NCI-H524 treated with DMSO at 0.1 percent for 48 hours (cell line): ENCODE measurements around the gene TSPO.
"Not testable (repeated sequence)": the region's sequence is repeated elsewhere in the genome, so short reads cannot be mapped to it uniquely, and the experiment has no call there.

ENCODE experiments used
- DNase-seq: peaks from one replicate; lab custom pipeline; 2025; lab: John Stamatoyannopoulos, UW

Gene TSPO

DNA sequence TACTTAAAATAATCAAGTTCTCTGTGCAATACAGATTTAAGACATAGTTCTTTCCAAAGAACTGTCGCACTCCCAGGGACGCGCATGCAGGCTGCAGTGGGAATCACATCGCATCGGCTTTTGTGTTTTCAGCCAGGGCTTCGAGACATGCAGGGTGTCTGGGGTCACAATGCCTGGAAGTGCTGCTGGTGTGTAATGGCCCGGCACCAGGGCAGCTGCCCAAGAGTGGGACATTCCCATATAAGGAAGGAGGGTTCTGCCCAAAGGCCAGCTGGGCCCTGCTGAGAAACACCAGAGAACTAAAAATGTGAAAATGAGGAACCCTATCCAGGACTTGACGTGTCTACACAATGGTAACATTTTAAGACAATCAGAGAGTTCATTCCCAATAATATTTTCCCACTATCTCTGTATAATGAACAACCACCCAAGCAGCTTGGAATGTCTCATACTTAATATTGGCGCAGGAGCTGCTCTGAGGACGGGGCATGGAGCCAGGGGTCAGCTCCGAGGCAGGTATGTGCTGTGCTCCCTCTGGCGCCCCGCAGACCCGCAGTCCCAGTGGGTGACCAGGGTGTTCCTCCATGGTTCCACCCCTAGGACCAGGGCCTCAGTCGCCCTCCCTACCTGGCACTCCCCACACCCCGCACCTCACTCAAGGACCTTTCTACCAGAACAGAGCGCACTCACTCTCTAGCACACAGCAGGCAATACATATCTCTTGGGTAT lies 19.4 kb upstream of the TSPO start:
- no peak for DNase-seq

DNA sequence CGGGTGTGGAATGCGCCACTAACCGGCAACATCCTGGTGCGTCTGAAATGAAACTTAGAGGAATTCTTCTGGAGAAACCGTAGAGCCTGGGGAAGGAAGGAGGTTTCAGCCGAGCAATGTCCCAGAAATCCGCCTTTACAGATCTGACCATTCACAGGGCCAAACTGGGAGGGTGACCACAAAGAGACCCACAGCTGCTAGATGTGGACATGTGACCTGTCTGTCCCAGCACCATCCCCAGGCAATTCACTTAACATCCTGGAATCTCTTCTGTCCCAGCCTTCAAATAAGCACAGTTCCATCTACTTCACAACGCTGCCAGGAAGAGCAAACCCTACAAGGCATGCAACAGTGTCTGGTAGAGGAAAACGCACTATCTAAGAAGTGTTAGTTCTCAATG lies 18.0 kb upstream of the TSPO start:
- DNase-seq, result no peak

DNA sequence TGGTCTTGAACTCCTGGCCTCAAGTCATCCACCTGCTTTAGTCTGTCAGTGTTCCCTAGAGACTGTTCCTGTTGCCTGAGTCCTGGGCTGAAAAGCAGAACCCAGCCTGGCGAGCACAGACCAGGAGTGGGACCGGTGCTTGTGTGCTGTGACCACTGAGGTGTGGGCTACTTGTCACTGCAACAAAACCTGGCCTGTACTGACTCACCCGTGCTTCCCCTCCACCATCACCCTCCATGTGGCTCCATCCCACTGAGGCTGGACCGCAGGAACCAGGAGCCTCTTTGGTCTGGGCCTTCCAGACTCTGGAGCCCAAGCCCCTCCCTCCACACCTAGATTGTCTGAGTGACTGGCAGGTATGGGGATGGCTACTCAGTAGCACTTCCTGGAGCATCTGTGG lies 16.8 kb upstream of the TSPO start:
- DNase-seq, result no peak

DNA sequence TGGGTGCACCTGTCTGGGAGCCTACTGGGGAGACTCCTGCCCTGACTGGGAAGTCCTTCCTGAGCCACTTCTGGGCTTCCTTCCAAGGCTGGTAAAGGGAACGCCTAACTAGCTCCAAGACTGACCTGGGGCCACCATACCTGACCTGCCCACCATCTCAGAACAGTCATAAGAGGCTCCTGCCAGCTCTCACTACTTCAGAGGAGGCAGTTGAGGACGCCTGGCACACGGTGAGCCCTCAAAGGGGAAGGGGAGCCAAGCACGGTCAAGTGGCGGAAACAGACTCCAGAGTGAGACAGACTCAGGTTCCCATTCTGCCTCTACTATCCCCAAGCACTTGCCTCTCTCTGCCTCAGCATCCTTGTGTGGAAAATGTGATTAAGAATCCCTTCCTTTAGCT lies 15.8 kb upstream of the TSPO start:
- no peak for DNase-seq

DNA sequence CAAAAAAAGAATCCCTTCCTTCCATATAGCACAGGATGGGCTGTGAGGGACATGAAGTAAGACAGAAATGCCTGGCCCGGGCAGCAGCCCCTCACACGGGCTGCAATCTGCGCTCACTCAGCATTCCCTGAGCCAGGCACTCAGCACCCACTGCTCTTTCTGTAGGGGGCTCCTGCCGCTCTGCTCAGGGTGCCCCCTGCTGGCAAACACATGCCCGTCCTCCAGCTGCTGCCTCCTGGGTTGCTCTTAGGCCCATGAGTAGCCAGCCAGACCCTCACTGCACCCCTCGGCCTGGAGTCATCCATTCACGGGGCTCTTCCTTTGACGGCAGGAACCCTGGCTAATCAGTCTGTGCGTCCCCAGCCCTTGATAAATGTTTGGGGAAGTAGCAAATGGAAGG lies 15.1 kb upstream of the TSPO start:
- no peak for DNase-seq

DNA sequence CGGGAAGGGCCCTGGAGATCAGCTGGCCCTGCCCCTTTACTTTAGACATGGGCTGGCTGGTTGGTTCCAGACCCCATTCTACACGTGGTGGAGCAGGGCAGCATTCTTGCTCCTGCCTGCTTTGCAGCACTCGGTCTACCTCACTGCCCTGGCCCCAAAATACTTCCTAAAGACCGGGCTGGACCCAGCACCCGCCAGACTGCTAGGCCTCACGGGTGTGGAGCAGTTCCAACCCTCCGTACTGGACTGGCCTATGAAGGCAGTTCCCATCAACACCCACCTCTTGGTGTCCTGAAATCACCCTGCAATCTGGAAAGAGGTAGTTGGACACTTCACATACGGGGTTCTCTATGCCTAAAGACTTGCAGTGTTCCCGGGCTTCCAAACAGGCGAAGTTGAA lies 14.6 kb upstream of the TSPO start:
- DNase-seq, result no peak

DNA sequence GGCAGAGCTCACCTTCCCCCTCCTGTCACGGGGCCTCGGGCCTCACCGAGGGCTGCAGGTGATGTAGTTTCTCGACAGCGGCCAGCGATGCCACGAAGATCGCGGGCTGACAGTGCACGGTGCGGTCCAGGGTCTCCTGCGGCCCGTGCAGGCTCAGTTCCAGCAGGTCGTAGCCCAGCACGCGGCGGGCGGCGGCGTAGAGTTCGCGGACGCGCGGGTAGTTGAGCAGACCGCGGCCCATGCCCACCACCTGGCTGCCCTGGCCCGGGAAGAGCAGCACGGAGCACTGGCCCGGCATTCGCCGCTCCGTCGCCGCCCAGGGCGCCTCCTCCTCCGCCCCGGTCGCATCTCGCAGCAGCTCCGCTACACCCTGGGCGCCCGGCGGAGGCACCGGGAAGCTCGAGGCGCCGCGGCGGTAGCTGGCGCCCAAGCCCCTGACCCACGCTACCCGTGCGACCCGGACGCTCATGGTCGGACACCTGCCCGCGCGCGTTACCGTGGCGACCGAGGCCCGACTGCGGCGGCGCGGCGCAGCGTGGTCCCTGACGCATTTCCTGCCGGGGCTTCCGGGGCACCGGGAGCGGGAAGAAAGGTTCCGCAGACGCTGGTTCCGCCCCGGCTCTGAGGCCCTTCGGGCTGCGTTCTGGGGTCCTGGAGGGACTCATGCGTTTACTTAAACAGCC lies 8.3 kb upstream of the TSPO start, which contains the start of gene MCAT:
Gene MCAT, minus strand, starts transcription at position 519 of the 683 bp plus-strand sequence. Its CDS starts 50 bp downstream, at position 469.
- DNase-seq, result peak; percentile 9

DNA sequence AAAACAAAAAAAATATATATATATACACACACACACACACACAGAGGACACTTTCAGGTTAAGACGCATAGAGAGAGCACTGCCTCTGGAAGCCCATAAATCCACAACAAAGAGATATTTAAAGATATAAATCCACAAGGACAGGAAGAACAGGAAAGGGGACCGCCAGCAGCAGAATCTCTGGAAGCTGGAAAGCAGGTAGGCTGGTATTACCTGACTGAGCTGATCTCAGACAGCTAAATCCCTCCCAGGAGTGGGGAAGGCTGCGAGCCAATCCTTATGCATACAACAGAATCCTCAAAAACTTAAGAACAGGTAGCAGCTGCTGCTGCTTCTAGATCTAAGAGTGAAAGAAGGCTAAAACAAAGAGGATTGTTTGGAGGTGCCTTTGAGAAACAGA lies 6.4 kb upstream of the TSPO start:
- no peak for DNase-seq

DNA sequence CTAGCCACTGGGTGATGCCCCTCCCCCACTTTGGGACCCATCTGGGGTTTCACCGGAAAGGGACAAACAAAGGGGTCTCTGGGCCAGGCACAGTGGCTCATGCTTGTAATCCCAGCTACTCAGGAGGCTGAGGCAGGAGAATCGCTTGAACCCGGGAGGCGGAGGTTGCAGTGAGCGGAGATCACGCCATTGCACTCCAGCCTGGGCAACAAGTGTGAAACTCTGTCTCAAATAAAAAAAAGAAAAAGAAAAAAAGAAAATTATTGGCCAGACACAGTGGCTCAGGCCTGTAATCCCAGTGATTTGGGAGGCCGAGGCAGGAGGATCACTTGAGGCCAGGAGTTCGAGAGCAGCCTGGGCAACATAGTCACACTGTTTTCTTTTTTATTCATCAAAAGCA lies 6.0 kb upstream of the TSPO start:
- not testable (repeated sequence) for DNase-seq

DNA sequence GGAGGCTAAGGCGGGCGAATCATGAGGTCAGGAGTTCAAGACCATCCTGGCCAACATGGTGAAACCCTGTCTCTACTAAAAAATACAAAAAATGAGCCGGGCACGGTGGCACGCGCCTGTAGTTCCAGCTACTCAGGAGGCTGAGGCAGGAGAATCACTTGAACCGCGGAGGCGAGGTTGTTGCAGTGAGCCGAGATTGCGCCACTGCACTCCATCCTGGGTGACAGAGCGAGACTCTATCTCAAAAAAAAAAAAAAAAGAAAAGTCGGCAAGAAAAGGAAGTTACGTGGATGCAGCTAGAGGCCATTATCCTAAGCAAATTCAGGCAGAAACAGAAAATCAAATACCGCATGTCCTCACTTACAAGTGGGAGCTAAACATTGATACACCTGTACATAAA lies 5.0 kb upstream of the TSPO start:
- DNase-seq, result not testable (repeated sequence)

DNA sequence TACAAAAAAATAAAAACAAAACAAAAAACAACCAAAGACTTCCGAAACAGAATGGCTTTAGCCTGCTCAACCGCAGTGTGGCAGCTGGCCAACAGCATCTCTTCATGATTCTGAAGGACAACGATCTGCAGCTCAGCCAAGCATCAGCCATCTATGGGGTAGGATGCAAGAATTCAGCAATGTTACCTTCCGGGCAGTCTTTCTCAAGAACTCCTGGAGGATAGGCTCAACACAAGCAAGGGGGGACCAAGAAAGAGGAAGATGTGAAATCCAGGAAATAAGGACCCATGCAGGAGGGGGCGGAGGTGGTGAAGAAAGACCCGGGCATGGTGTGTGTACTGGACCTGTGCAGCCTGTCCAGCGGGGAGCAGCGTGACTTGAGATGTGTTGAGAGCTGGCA lies 3.5 kb upstream of the TSPO start:
- no peak for DNase-seq

DNA sequence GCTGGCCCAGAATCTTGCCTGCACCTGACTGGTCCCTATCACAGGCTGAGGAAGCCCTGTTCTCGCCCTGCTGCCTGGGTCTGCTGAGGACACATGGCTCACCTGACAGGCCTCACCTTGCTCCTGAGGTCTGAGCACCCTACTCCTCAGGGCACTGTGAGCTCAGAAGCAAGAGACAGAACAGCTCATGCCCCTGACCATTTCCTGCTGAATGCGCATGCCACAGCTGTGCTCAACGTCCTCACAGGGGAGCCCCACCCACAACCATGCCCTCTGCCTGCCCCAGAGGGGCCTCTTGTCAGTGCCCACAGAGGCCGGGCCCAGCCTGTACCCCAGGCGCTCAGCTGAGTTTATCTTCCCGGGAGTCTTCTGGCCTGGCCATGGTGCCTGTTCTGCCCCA lies 2.8 kb upstream of the TSPO start:
- DNase-seq, result no peak

DNA sequence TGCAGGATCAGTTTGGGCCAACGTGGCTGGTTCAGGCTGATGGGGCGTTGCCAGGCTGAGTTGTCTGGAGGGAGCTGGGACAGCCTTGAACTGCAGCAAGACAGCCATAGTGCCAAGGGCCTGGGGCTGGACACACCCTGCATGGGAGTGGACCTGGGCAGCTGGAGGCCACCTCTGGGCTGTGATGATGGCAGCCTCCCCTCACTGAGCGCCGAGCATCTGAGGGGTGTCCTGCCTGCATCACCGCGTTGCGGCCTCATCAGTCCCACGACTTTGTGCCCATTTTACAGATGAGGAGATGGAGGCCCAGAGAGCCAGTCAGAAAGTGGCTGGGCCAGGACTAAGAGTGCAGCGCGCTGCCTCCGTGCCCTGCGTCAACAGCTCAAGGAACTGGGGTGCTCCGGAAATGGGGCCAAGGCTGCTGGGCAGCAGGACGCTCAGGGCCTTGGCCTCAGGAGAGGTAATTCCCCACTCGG lies 590 bp upstream of the TSPO start:
- DNase-seq, result no peak

DNA sequence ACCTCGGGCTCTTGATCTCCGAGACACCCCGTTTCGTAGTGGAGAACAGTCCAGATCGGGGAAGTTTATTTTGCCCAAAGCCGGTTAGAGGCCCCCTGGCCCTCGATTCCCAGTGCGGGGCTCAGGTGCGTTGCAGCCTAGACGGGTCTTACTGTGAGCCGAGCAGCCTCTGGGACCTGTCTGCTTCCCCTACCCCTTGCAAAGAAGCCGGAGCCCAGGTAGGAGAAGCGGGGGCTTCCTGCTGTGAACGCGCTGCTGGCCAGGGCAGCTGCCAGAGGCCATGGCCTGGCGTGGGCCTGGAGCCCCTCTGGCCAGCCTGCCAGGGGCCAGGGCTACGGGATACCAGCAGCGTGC lies 621 bp downstream of the TSPO start:
- no peak for DNase-seq

DNA sequence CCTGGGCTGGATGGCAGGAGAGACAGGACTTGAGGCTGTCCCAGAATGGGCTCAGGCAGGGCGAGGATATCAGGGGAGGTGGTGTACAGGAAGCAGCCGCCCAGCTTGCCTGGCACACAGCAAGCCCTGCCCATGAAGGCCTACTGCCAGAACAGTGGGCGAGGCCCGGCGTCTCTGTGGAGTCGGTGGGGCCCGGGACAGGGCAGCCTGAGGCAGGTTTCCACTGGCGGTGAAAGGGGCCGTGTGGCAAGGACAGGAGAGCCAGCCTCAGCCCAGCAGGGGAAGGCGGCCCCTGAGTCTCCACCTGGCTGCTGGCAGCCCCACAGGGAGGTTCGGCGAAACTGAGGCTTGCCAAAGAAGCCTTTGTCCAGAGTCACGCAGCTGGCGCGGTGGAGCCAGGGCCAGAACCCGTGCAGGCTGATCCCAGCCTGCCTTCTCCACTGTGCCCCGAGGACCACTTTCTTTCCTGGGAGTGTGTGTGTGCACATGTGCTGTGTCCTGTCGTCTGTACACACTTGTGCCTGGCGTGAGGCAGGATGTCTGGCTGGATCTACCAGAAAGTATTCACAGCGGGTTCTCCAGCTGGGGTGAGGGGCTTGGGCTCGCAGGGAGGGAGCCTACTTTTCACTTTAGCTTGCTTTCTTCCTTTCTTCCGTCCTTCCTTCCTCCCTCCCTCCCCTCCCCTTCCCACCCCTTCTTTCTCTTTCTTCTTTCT lies 1.2 kb downstream of the TSPO start:
- DNase-seq, result no peak

DNA sequence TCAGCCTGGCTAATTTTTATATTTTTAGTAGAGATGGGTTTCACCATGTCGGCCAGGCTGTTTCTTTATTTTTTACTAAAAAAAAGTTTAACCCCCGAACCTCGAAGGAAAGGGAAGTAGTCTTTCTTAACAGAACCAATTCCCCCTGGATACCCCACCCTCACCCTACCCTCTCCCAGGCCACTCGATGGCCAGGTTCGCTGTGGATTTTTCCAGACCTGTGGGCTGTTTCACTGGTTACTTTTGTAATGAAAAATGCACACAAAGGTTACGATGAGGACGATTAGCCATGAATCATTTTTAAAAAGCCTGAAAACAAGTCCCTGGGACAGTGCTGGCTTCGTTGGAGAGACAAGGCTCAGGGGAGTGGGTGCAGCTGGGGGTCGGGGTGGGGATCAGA lies 2.5 kb downstream of the TSPO start:
- no peak for DNase-seq

DNA sequence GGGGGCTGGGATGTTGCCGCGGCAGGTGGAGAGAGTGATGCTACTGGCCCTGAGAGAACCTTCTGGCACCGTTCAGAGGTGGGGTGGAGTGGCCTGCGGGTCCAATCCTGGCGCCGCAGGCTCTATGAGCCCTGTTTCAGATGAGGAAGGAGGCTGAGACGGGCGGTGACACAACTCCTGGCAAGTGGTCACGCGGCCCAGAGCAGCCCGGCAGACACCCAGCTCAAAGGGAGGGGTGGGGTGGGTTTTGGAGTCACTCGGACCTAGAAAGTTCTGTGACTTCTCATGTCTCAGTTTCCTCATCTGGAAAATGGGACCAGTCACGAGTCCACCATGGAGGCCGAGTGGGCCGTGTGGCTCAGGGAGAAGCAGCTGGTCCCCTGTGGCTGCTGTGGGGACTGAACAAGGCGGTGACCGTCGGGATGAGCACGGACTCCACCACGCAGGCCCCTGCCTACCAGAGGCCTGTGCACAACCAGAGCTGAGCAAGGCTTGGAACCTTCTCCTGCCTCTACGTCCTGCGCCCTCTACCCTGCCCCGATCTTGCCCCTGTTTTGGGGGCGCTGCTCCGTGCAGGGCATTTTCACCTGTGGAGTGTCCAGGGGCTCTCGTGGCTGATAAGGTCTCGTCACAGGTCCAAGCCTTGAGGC lies 3.7 kb downstream of the TSPO start:
- DNase-seq, result no peak

DNA sequence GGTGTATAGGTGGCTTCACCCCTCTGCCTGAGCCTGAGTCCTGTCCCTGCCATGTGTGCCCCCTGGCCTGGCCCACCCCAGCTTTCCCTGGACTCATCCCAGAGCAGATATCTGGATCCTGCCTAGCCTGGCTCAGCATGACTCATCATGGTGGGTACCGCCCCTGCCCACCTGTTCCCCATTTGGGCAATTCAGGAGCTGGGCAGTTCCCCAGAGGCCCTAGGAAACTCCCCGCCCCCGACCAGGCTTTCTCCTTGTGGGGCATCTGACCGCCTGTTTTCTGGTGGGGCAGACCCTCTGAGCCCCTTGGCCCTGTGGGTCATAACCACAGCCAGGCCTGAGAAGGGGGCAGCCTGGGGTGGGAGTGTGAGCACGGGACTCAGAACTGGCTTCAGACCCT lies 4.4 kb downstream of the TSPO start:
- DNase-seq, result peak; percentile 6

DNA sequence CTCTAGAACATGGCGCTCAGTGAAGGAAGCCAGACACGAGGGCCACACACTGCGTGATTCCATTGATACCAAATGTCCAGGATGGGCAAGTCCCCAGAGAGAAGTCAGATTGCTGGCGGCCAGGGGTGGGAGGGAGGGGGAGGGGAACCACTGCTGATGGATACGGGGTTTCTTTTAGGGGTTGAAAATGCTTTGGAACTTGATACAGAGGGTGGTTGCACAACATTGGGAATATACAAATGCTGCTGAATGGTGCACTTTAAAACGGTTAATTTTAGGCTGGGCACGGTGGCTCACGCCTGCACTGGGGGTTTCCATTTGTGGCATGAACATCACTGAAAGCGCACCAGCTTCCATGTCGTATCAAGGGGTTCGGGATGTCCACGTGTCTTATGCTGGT lies 5.1 kb downstream of the TSPO start:
- no peak for DNase-seq

DNA sequence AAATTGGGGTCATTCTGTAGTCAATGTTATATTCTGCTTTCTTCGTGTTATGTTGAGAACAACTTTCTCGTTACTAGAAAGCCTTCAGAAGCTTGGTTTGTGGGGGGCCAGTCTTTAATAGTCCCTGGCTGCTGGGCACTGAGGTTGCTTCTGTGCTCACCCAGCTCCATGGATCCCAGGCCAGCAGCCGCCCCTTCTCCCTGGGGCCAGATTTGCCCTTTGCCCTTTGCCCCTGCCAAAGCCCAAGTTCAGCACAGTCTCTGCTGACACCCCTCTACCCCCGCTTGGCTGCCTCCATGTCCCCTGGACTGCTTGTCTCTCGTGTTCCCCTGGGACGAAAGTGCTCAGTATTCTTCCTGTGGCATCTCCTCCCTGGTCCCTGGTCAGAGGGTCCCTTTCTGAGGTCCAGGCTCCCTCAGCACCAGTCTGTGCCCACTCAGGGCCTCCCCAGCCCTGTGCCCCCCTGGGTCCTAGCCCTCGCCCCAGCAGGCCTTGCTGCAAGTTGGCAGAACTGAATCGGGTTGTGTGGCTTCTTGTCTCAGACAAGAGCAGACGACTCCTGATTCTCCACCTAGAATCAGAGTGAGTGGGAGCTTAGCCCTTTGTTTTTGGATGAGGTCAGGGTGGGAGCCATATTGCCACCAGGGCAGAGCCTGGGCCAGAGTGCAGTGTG lies 6.7 kb downstream of the TSPO start:
- no peak for DNase-seq

DNA sequence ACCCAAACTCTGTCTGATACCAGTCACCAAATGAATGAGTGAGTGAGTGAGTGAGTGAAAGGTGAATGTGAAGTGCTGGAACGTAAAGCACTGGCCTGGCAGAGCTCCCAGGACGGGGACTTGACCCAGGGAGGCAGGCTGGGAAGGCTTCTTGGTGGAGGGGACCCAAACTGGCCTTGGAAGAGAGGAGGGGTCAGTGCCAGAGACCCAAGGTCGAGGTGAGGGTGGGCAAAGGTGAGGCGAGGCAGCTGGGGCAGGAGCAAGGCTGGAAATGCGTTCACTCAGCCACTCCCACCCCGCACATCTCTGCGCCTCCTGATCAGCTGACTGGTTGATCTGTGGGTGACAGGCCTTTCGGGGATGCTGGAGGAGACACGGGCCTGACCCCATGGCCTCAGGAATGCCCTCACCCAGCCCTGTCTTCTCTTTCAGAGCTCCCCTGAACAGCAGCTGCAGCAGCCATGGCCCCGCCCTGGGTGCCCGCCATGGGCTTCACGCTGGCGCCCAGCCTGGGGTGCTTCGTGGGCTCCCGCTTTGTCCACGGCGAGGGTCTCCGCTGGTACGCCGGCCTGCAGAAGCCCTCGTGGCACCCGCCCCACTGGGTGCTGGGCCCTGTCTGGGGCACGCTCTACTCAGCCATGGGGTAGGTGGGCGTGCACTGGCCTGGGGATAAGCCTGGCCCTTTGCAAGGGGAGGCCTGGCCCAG lies 7.6 kb downstream of the TSPO start:
- DNase-seq, result no peak
